Naive thymus-derived CD8-positive, alpha-beta T cell (primary cell): ENCODE measurements around the gene PLXDC2. TPM values are rescaled to one million over a fixed set of nuclear protein-coding genes. Genes with fewer than 3 reads are reported as not detected.

Source experiments
- ATAC-seq, 2 donors: fragments of 150-1000 bp; cut with Tn5 transposase in 1 of 2; sonication (Bioruptor Pico), chemical (Tn5 transposase) in 1 of 2; 1 replicate in 1 of 2; 2 replicates in 1 of 2; pipeline ENCODE4 v1.10.0; 2021; ENCODE audit warnings: mild to moderate bottlenecking in 2 of 2, moderate library complexity in 2 of 2
- POLR2A ChIA-PET: fragments of 350-600 bp; sonication (Branson Sonifier 250); formaldehyde crosslinking; loops from one replicate; lab custom pipeline; 2021; ENCODE audit warnings: antibody characterized with exemption; lab: Charles Lee
- DNase-seq, 10 donors: peaks; one replicate each; pipeline versions ENCODE4 v3.0.0 to v3.0.0-alpha.2; 2020 to 2022
- H3K27ac Mint-ChIP-seq, 10 donors: one replicate each; pipeline ENCODE4 v1.8.0; 2020 to 2022; ENCODE audit warnings: mild to moderate bottlenecking in 10 of 10, mixed read lengths in 10 of 10, moderate library complexity in 4 of 10, inconsistent platforms in 1 of 10
- H3K27me3 Mint-ChIP-seq, 5 donors: one replicate each; pipeline ENCODE4 v1.8.0; 2021 to 2022; ENCODE audit warnings: mixed read lengths in 5 of 5
- H3K36me3 Mint-ChIP-seq, 3 donors: one replicate each; pipeline ENCODE4 v1.8.0; 2020 to 2022; ENCODE audit warnings: mixed read lengths in 3 of 3, mild to moderate bottlenecking in 2 of 3, inconsistent platforms in 1 of 3
- H3K4me1 Mint-ChIP-seq, 4 donors: one replicate each; pipeline ENCODE4 v1.8.0; 2021 to 2022; ENCODE audit warnings: mixed read lengths in 4 of 4
- H3K4me3 Mint-ChIP-seq, 10 donors: one replicate each; pipeline ENCODE4 v1.8.0; 2020 to 2022; ENCODE audit warnings: mild to moderate bottlenecking in 10 of 10, mixed read lengths in 10 of 10, moderate library complexity in 6 of 10, inconsistent platforms in 1 of 10
- H3K9me3 Mint-ChIP-seq, 9 donors: one replicate each; pipeline ENCODE4 v1.8.0; 2020 to 2022; ENCODE audit warnings: mixed read lengths in 9 of 9, mild to moderate bottlenecking in 3 of 9, inconsistent platforms in 1 of 9, moderate library complexity in 1 of 9
- polyA plus RNA-seq, 3 donors: library from polyadenylated mRNA; unstranded; fragments of 300-500 nt; fragmentation: Illumina TruSeq; gene quantifications; one replicate each; pipeline ENCODE4 v1.2.3, GENCODE V29; 2021
- total RNA-seq, 8 experiments: library from RNA in 2 of 8; stranded (reverse) in 2 of 8; gene quantifications; one replicate each; pipeline ENCODE4 v1.2.3 and lab custom pipeline; 2021 to 2026

Gene PLXDC2
- total and polyA plus RNA-seq, 5 experiments from 2014 or later = 0.07 to 0.44 (median 0.31) TPM; not detected in 2

- DNase-seq = no peak
- H3K27ac Mint-ChIP-seq = no peak overlapping the region
- no peak overlapping the region for H3K4me3 Mint-ChIP-seq
- H3K27me3 Mint-ChIP-seq = no peaks in the 10 kb centered on the region
- no peaks in the 10 kb centered on the region for H3K4me1 Mint-ChIP-seq
- H3K36me3 Mint-ChIP-seq = no peaks in the 10 kb centered on the region
- POLR2A ChIA-PET = no interaction called here
- peaks cover 0 to 33% (median 12%) of the 10 kb centered on the region in 9 donors for H3K9me3 Mint-ChIP-seq
- ATAC-seq = no peak
These were observed 482.2 kb downstream of the PLXDC2 start for GRCh38 chr10:20298417-20298816.

- DNase-seq (no peak), ATAC-seq (no peak)
- H3K27ac Mint-ChIP-seq = no peak overlapping the region
- POLR2A ChIA-PET = no interaction called here
- peaks cover 0 to 31% (median 12%) of the 10 kb centered on the region in 9 donors for H3K9me3 Mint-ChIP-seq
- H3K4me1 Mint-ChIP-seq = no peaks in the 10 kb centered on the region
- no peak overlapping the region for H3K4me3 Mint-ChIP-seq
- no peaks in the 10 kb centered on the region for H3K27me3 Mint-ChIP-seq
- no peaks in the 10 kb centered on the region for H3K36me3 Mint-ChIP-seq
These were observed 483.0 kb downstream of the PLXDC2 start for GRCh38 chr10:20299034-20299736.

DNA sequence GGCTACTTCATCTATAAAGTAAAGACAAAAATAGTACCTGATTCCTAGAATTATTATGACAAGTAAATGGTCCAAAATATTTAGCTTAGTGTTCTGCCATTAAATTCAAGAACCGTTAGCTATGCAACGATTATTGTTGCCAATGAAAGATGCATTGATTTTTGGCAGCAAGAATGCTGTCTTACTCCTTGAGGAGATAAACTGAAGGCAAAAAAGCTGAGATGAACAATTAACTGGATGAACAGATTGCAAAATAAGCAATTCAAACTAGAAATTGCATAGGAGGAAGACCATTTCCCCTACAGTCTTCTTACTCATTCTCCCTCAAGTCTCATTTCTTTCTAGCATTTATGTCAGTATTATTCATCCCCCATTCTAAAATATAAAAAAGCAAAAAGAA is 484.5 kb downstream of the PLXDC2 start:
- Mint-ChIP-seq H3K9me3 (peaks cover 0 to 29% (median 10%) of the 10 kb centered on the region in 9 donors), H3K36me3 (no peaks in the 10 kb centered on the region), H3K27ac (no peak overlapping the region), H3K4me3 (no peak overlapping the region), H3K27me3 (no peaks in the 10 kb centered on the region), H3K4me1 (no peaks in the 10 kb centered on the region)
- ATAC-seq (no peak), DNase-seq (no peak)
- POLR2A ChIA-PET = no interaction called here

- DNase-seq (no peak), ATAC-seq (no peak)
- H3K36me3 Mint-ChIP-seq = peaks cover 0 to 4% (median 0%) of the 10 kb centered on the region in 3 donors
- no peaks in the 10 kb centered on the region for H3K4me1 Mint-ChIP-seq
- peaks cover 0 to 29% (median 10%) of the 10 kb centered on the region in 9 donors for H3K9me3 Mint-ChIP-seq
- no peaks in the 10 kb centered on the region for H3K27me3 Mint-ChIP-seq
- POLR2A ChIA-PET = no interaction called here
- no peak overlapping the region for H3K27ac Mint-ChIP-seq
- H3K4me3 Mint-ChIP-seq = no peak overlapping the region
These were observed 485.8 kb downstream of the PLXDC2 start for GRCh38 chr10:20302033-20302432.

GRCh38 chr10:20303453-20304152 is 487.4 kb downstream of the PLXDC2 start:
- H3K27me3 Mint-ChIP-seq = no peaks in the 10 kb centered on the region
- peaks cover 0 to 20% (median 7%) of the 10 kb centered on the region in 9 donors for H3K9me3 Mint-ChIP-seq
- ATAC-seq = no peak
- no peak overlapping the region for H3K4me3 Mint-ChIP-seq
- POLR2A ChIA-PET = no interaction called here
- DNase-seq = no peak
- H3K27ac Mint-ChIP-seq = no peak overlapping the region
- H3K4me1 Mint-ChIP-seq = no peaks in the 10 kb centered on the region
- H3K36me3 Mint-ChIP-seq = peaks cover 0 to 4% (median 0%) of the 10 kb centered on the region in 3 donors

DNA sequence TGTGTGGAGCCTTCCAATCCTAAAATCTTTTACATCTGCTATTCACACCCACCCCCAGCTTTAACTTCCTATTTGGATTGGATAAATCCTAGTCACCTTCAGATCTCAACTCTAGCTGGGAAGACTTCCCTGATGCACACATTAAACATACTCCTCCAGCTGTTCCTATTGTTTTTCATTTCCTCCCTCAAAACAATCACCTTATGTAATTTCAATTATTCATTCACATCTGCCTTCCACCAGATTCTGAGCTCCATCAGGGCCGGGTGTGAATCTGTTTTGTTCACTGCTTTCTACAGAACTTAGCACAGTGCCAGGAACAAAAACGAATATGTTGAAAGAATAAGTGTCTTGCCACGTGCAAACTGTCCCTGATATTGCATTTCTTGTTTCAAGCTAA is 497.4 kb downstream of the PLXDC2 start:
- no peak overlapping the region for H3K4me3 Mint-ChIP-seq
- ATAC-seq = no peak
- no peaks in the 10 kb centered on the region for H3K27me3 Mint-ChIP-seq
- H3K36me3 Mint-ChIP-seq = peaks cover 0 to 7% (median 0%) of the 10 kb centered on the region in 3 donors
- peaks cover 0 to 44% (median 13%) of the 10 kb centered on the region in 9 donors for H3K9me3 Mint-ChIP-seq
- no peak overlapping the region for H3K27ac Mint-ChIP-seq
- H3K4me1 Mint-ChIP-seq = no peaks in the 10 kb centered on the region
- POLR2A ChIA-PET = no interaction called here
- DNase-seq = no peak

DNA sequence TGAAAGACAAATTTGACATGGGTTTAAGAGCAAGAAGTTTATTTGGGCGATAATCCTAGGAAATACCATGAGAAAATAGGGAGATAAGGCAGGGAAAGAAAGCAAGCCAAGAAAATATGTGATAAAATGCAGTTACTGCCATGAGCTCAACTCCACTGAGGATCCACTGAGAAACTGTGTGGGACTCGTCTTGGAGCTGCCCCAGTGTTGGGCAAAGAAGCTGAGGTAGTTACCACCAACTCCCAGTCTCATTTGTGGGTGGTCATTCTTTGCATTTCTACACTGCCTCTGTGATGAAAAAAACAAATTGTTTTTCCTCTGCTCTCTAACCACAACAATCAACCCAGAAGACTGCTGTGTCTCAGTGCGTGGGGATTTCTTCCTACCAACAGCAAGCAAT is 498.2 kb downstream of the PLXDC2 start:
- H3K36me3 Mint-ChIP-seq = peaks cover 0 to 3% (median 0%) of the 10 kb centered on the region in 3 donors
- H3K27ac Mint-ChIP-seq = no peak overlapping the region
- ATAC-seq (no peak), DNase-seq (no peak)
- H3K4me3 Mint-ChIP-seq = no peak overlapping the region
- peaks cover 0 to 36% (median 13%) of the 10 kb centered on the region in 9 donors for H3K9me3 Mint-ChIP-seq
- H3K27me3 Mint-ChIP-seq = no peaks in the 10 kb centered on the region
- H3K4me1 Mint-ChIP-seq = no peaks in the 10 kb centered on the region
- POLR2A ChIA-PET = no interaction called here

GRCh38 chr10:20327954-20328353 is 511.7 kb downstream of the PLXDC2 start:
- Mint-ChIP-seq H3K27me3 (no peaks in the 10 kb centered on the region), H3K9me3 (peaks cover 0 to 23% (median 9%) of the 10 kb centered on the region in 9 donors), H3K36me3 (no peaks in the 10 kb centered on the region), H3K4me3 (no peak overlapping the region), H3K4me1 (no peaks in the 10 kb centered on the region), H3K27ac (no peak overlapping the region)
- POLR2A ChIA-PET = no interaction called here
- ATAC-seq (no peak), DNase-seq (no peak)

GRCh38 chr10:20330246-20330645 is 514.0 kb downstream of the PLXDC2 start:
- Mint-ChIP-seq H3K27me3 (no peaks in the 10 kb centered on the region), H3K4me1 (no peaks in the 10 kb centered on the region), H3K9me3 (peaks cover 0 to 33% (median 12%) of the 10 kb centered on the region in 9 donors), H3K4me3 (no peak overlapping the region), H3K36me3 (no peaks in the 10 kb centered on the region), H3K27ac (no peak overlapping the region)
- no peak for ATAC-seq
- POLR2A ChIA-PET = no interaction called here
- DNase-seq = no peak

DNA sequence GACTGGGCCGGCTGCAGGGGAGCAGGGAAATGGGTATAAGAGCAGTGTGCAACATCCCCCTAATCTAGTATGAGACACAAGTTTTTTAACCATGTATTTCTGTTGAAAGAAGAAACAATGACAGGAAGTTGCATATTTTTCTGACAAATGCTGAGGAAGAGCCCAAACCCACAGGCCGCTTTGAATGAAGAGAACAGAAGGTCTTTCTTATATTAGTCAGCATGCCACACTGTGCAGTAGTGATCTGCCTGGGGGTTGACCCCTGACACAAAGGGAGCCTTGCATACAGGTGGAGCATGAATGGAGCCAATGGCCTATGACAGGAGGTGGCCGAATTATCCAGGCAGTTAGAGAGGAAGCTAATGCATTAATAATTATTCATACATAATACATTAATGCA is 518.3 kb downstream of the PLXDC2 start:
- POLR2A ChIA-PET = no interaction called here
- Mint-ChIP-seq H3K36me3 (peaks cover 0 to 5% (median 0%) of the 10 kb centered on the region in 3 donors), H3K27me3 (no peaks in the 10 kb centered on the region), H3K4me1 (no peaks in the 10 kb centered on the region), H3K4me3 (no peak overlapping the region), H3K9me3 (peaks cover 0 to 46% (median 16%) of the 10 kb centered on the region in 9 donors), H3K27ac (no peak overlapping the region)
- ATAC-seq (no peak), DNase-seq (no peak)
